Epithelial cell of esophagus (primary cell): ENCODE results near the gene CEP350.

Experiments
- DNase-seq: peaks from one replicate; pipeline ENCODE4 v3.0.0; 2010; ENCODE audit warnings: low read depth
- H3K4me3 ChIP-seq: 2 replicates; pipeline ENCODE4 v1.5.1; 2011; ENCODE audit warnings: mild to moderate bottlenecking, low read length, control low read depth
- TF ChIP-seq, protein P1 (sequence below): IDR thresholded peaks from 2 replicates; pipeline ENCODE4 v1.5.1; 2011; ENCODE audit warnings: low read depth, mild to moderate bottlenecking, low read length, control low read depth, inconsistent platforms; ENCODE audit not compliant: insufficient read depth; ENCODE audit errors: missing control alignments

Gene CEP350, protein sequence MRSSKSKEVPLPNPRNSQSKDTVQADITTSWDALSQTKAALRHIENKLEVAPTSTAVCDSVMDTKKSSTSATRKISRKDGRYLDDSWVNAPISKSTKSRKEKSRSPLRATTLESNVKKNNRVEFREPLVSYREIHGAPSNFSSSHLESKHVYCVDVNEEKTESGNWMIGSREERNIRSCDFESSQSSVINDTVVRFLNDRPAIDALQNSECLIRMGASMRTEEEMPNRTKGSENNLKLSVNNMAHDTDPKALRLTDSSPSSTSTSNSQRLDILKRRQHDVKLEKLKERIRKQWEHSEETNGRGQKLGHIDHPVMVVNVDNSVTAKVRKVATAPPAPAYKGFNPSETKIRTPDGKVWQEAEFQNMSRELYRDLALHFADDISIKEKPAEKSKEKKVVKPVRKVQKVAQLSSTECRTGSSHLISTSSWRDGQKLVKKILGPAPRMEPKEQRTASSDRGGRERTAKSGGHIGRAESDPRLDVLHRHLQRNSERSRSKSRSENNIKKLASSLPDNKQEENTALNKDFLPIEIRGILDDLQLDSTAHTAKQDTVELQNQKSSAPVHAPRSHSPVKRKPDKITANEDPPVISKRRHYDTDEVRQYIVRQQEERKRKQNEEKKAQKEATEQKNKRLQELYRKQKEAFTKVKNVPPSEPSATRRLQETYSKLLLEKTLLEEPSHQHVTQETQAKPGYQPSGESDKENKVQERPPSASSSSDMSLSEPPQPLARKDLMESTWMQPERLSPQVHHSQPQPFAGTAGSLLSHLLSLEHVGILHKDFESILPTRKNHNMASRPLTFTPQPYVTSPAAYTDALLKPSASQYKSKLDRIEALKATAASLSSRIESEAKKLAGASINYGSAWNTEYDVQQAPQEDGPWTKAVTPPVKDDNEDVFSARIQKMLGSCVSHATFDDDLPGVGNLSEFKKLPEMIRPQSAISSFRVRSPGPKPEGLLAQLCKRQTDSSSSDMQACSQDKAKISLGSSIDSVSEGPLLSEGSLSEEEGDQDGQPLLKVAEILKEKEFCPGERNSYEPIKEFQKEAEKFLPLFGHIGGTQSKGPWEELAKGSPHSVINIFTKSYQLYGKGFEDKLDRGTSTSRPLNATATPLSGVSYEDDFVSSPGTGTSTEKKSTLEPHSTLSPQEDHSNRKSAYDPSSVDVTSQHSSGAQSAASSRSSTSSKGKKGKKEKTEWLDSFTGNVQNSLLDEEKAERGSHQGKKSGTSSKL (N-terminal part only)

DNA sequence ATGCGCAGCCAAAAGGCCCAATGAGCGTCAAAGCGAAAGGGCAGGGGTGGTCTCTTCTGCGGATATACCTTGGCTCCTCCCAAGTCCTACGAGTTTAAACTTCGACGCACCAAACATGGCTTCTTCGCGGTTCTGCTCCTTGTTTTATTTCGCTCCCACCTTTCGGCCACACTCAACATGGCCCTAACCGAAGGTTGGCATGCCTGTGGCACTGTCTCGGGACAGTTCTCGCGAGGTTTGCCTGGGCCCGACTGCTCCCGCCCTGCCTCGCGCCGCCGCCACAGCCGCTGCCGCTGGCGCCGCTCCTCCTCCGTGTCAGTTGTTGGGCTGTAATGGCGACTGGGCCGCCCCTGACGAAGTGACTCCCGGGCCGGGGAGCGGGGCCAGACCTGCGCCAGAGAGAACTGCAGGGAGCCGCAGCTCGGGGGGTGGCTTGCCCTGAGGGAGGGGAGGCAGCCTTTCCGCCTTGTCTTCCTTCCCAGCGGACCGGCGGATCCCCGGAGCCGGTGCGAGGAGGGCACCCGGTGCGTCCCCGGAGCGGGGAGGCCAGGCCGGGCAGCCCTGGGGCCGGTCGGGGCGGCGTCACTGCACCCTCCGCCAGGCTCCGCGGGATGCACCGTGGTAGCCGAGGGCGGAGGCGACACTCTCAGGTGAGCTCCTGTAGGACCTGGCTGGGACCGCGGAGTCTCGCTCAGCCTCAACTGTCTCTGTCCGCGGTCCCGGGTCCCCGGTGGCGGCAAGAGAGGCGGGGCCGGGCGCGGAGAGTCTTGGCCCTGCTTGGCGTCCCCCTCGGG lies at the start of gene CEP350:
CEP350 (plus strand) TSS at position 318 of the 794 bp plus-strand sequence. CDS start 31,372 bp downstream, outside the sequence.
- peak; percentile 99 for DNase-seq
- TF ChIP-seq, protein P1, sequence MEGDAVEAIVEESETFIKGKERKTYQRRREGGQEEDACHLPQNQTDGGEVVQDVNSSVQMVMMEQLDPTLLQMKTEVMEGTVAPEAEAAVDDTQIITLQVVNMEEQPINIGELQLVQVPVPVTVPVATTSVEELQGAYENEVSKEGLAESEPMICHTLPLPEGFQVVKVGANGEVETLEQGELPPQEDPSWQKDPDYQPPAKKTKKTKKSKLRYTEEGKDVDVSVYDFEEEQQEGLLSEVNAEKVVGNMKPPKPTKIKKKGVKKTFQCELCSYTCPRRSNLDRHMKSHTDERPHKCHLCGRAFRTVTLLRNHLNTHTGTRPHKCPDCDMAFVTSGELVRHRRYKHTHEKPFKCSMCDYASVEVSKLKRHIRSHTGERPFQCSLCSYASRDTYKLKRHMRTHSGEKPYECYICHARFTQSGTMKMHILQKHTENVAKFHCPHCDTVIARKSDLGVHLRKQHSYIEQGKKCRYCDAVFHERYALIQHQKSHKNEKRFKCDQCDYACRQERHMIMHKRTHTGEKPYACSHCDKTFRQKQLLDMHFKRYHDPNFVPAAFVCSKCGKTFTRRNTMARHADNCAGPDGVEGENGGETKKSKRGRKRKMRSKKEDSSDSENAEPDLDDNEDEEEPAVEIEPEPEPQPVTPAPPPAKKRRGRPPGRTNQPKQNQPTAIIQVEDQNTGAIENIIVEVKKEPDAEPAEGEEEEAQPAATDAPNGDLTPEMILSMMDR = no peak

DNA sequence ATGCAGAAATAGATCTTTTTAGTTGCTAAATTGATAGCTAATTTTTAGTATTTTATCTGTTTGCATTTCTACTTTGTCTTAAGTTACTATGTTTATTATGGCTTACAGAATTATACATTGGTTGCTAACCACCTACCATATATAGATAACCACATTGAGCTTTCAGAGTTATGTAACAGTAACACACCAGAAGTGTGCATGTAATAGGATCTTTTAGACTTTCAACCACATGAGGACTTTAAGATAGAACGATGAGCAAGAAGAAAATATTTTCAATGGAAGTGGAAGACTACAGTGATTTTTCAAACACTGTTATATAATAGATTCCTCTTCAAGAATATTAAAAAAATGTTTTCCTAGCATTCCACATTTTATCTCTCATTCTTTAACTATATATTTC lies 43.7 kb upstream of the CEP350 start:
- TF ChIP-seq, protein P1 = no peak
- no peak for DNase-seq
- no peak overlapping the region for H3K4me3 ChIP-seq

More for the DNA sequence above, at the start of gene CEP350:
- H3K4me3 ChIP-seq = peak within 1 kb of the TSS; percentile 82

DNA sequence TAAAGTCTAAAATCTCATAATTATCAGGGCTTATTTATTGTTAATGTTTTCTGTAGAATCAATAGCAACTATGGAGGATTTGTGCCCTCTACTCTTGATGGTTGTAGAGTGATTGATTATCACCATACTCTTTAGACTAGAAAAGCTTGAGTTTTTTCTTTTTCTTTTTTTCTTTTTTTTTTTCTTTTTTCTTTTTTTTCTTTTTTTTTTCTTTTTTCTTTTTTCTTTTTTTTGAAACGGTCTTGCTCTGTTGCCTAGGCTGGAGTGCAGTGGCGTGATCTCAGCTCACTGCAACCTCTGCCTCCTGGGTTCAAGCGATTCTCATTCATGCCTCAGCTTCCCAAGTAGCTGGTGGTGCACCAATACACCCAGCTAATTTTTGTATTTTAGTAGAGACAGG lies 42.8 kb upstream of the CEP350 start:
- TF ChIP-seq, protein P1 = no peak

DNA sequence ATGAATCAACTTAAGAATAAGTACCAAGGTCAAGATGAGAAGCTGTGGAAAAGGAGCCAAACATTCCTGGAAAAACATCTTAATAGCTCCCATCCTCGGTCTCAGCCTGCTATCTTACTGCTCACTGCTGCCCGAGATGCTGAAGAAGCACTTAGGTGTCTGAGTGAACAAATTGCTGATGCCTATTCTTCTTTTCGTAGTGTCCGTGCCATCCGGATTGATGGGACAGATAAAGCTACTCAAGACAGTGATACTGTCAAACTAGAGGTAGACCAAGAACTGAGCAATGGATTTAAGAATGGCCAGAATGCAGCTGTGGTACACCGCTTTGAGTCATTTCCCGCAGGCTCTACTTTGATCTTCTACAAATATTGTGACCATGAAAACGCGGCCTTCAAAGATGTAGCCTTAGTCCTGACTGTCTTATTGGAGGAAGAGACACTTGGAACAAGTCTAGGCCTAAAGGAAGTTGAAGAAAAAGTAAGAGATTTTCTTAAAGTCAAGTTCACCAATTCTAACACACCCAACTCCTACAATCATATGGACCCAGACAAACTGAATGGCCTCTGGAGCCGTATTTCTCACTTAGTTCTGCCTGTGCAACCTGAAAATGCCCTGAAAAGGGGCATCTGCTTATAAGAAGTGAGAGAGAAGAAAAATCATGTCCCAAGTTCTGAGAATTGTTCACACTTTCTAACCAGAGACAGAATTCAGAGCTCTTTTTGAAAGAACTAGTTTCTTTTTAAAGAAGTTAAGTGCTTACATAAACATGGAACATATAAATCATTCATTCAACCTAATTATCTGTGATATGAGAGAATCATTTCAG lies 36.8 kb upstream of the CEP350 start:
- TF ChIP-seq, protein P1 = no peak
- no peak for DNase-seq
- no peak overlapping the region for H3K4me3 ChIP-seq

More for the DNA sequence above, 42.8 kb upstream of the CEP350 start:
- no peak overlapping the region for H3K4me3 ChIP-seq
- no peak for DNase-seq

DNA sequence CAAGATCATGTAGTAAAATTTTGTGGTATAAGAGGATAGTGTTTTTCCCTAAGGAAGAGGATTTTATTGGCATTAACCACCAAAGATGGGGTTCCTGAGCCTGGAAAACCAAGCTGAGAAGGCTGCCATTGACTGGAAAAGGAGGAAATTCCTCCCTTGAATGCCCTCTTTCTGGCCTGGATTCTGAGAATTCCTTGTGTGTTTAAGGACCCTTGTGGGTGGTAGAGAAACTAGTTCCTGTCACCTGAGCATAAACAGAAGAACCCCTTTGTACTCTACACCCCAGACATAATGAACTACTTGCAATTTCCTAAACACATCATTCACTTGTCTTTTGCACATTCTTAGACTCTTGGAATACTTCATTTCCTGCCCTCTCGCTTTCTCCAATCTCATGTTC lies 33.1 kb upstream of the CEP350 start:
- no peak for DNase-seq
- TF ChIP-seq, protein P1 = no peak
- H3K4me3 ChIP-seq = no peak overlapping the region
